K562 (cell line): ENCODE results near the gene LAPTM4A. TPM values are rescaled to one million over a fixed set of nuclear protein-coding genes. Genes with fewer than 3 reads are reported as not detected.

Experiments
- CXXC5 ChIP-seq: fragments of 250-450 bp; sonication (Bioruptor Pico); IDR thresholded peaks from 2 replicates; pipeline ENCODE4 v1.8.0; 2022; ENCODE audit warnings: inconsistent platforms, mild to moderate bottlenecking, moderate library complexity
- DIDO1 ChIP-seq: fragments of 450-650 bp; IDR thresholded peaks from 2 replicates; pipeline ENCODE4 v1.6.1; 2016; ENCODE audit warnings: low read depth, missing biosample characterization, missing genetic modification characterization
- ETV5 ChIP-seq: sonication (generic); formaldehyde crosslinking; IDR thresholded peaks from 2 replicates; pipeline ENCODE4 v1.4.0; 2020; ENCODE audit warnings: low read depth, mild to moderate bottlenecking, missing genetic modification reagents
- KAT2B ChIP-seq: IDR thresholded peaks from one replicate; pipeline ENCODE4 v1.6.1; 2012; ENCODE audit warnings: low read depth, mild to moderate bottlenecking, control low read depth, inconsistent platforms, low read length, moderate library complexity
- MAFF ChIP-seq: IDR thresholded peaks from 2 replicates; pipeline ENCODE4 v1.6.1; 2012; ENCODE audit warnings: low read length, improper control_type of control experiment
- MED1 ChIP-seq: sonication (generic); formaldehyde crosslinking; IDR thresholded peaks from 2 replicates; pipeline ENCODE4 v1.8.1; 2023; ENCODE audit warnings: missing genetic modification reagents, borderline replicate concordance
- NEUROD1 ChIP-seq: fragments of 150-350 bp; IDR thresholded peaks from 2 replicates; pipeline ENCODE4 v1.6.1; 2014; ENCODE audit warnings: borderline replicate concordance, low read length, low read depth; ENCODE audit not compliant: partially characterized antibody
- NFE2L1 ChIP-seq: fragments of 450-650 bp; IDR thresholded peaks from 2 replicates; pipeline ENCODE4 v1.6.1; 2016; ENCODE audit warnings: missing genetic modification characterization, low read depth, mild to moderate bottlenecking, missing compliant biosample characterization, moderate library complexity, borderline replicate concordance
- NFYB ChIP-seq: IDR thresholded peaks from 2 replicates; pipeline ENCODE4 v1.6.1; 2011; ENCODE audit warnings: mild to moderate bottlenecking, moderate library complexity; ENCODE audit not compliant: insufficient read length; ENCODE audit errors: extremely low read depth
- PPARD ChIP-seq: fragments of 250-450 bp; sonication (Bioruptor Pico); IDR thresholded peaks from 2 replicates; pipeline ENCODE4 v1.8.0; 2022; ENCODE audit warnings: inconsistent platforms, mild to moderate bottlenecking, moderate library complexity
- PRMT5 ChIP-seq: sonication (generic); formaldehyde crosslinking; IDR thresholded peaks from 2 replicates; pipeline ENCODE4 v1.5.0; 2020; ENCODE audit warnings: missing genetic modification reagents
- RBM39 ChIP-seq: fragments of 200-400 bp; formaldehyde crosslinking; optimal IDR thresholded peaks from 2 replicates; pipeline ENCODE3; 2018; ENCODE audit warnings: low read depth, low read length
- STAT5A ChIP-seq: IDR thresholded peaks from 2 replicates; pipeline ENCODE4 v1.6.1; 2012; ENCODE audit warnings: low read length, inconsistent platforms, borderline replicate concordance
- TSC22D4 ChIP-seq: fragments of 450-650 bp; IDR thresholded peaks from 2 replicates; pipeline ENCODE4 v1.6.1; 2016; ENCODE audit warnings: missing genetic modification characterization, missing biosample characterization, control low read depth
- ZNF12 ChIP-seq: sonication (generic); formaldehyde crosslinking; IDR thresholded peaks from 2 replicates; pipeline ENCODE4 v1.4.0; 2020; ENCODE audit warnings: mild to moderate bottlenecking, missing genetic modification reagents
- ZNF57 ChIP-seq: fragments of 450-650 bp; formaldehyde crosslinking; IDR thresholded peaks from 2 replicates; pipeline ENCODE4 v1.4.0; 2020; ENCODE audit warnings: mild to moderate bottlenecking, moderate library complexity
- ZNF586 ChIP-seq: fragments of 450-650 bp; formaldehyde crosslinking; conservative IDR thresholded peaks from 2 replicates; pipeline ENCODE4 v1.4.0; 2020; ENCODE audit warnings: mild to moderate bottlenecking, moderate library complexity
- polyA plus RNA-seq, 8 experiments: library from polyadenylated mRNA; depleted of rRNA in 4 of 8; stranded (reverse) in 5 of 8; unstranded in 3 of 8; fragments of >200 nt; fragmentation: Nextera tagmentation in 2 of 8; fragmentation: Illumina TruSeq in 1 of 8; extraction: Ambion mirVana in 2 of 8; extraction: Trizol in 1 of 8; gene quantifications; 2 replicates each; pipeline versions ENCODE4 v1.2.1 to v1.2.3, GENCODE V29; 2011 to 2014; ENCODE audit warnings: inconsistent platforms in 1 of 8, missing spikeins in 1 of 8
- total RNA-seq, 7 experiments: library from RNA; depleted of rRNA in 6 of 7; stranded (reverse); fragments of >200 nt in 6 of 7; fragmentation: Illumina TruSeq in 2 of 7; extraction: Trizol in 2 of 7; gene quantifications; 2 replicates each; pipeline versions ENCODE4 v1.2.1 to v1.2.3, GENCODE V29; 2011 to 2021; ENCODE audit warnings: low replicate concordance in 1 of 7
- TF ChIP-seq, protein P1 (sequence below): fragments of 250-450 bp; sonication (Bioruptor Pico); IDR thresholded peaks from 2 replicates; pipeline ENCODE4 v1.8.0; 2022; ENCODE audit warnings: inconsistent platforms
- TF ChIP-seq, protein P2 (sequence below): sonication (generic); formaldehyde crosslinking; IDR thresholded peaks from 2 replicates; pipeline ENCODE4 v1.8.1; 2022; ENCODE audit warnings: missing genetic modification reagents
- TF ChIP-seq, protein P3 (sequence below): fragments of 450-650 bp; conservative IDR thresholded peaks from 2 replicates; pipeline ENCODE4 v1.6.1; 2016; ENCODE audit warnings: missing genetic modification characterization, low read depth, mild to moderate bottlenecking, control low read depth, missing compliant biosample characterization
- TF ChIP-seq, protein P4 (sequence below), 3 experiments: IDR thresholded peaks in 2 of 3; conservative IDR thresholded peaks in 1 of 3; 2 replicates each; pipeline ENCODE4 v1.5.1; 2011 to 2012; ENCODE audit warnings: low read length in 3 of 3, mild to moderate bottlenecking in 3 of 3, control low read depth in 2 of 3, improper control_type of control experiment in 1 of 3, inconsistent platforms in 1 of 3, low read depth in 1 of 3, mixed read lengths in 1 of 3, moderate library complexity in 1 of 3; ENCODE audit not compliant: insufficient read depth in 2 of 3

LAPTM4A gene
- total and polyA plus RNA-seq, 9 of the 15 experiments (the other 6 are each of a cell fraction or from before 2014, with no cell fraction given): 13.4 to 157 (median 50.1) TPM

DNA sequence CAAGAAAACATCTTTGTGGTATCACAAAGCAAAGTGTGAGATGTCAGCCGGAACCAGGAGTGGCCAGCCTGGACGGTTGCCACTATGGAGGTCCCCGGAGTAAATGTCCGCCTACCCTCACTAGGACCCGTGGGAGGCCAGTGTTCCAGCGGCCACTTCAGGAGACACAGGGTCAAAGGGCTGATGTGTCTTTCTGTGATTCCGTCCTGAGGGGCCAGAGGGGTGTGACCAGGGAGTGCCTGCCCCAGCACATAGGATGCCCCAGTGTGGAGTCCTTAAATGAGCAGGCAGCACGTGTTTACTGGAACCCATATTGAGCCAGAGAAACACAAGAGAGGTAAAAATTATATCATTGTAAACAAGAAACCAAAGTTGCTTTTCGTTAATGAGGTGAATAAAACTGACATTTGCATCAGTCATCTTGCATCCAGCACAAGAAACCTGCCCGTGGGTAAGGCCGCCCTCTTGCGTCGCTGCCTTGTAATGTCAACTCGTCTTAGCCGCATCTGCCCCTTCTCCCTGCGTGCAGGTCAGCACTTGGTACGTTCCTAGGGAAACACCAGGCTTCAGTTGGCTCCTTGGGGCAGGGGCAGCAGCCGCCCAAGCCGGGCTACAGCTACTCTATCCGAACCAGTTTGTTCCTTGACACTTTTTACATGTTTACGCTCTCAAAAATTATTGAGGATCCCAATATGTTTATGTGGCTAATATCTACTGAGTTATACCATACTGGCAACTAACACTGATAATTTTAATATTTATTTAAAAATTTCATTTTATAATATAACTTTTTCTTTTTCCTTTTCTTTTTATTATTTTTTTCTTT is 46.7 kb upstream of the LAPTM4A start (continued):
- TF ChIP-seq NFYB (no peak), PPARD (CRISPR knock-in tag) (no peak), ETV5 (CRISPR knock-in tag) (0 out of 2 replicates have a peak, but pooled peaks have one; percentile 32), PRMT5 (CRISPR knock-in tag) (no peak), CXXC5 (CRISPR knock-in tag) (0 out of 2 replicates have a peak, but pooled peaks have one; percentile 25), NFE2L1 (no peak), ZNF12 (CRISPR knock-in tag) (no peak), DIDO1 (tag) (no peak), TSC22D4 (tag) (no peak), NEUROD1 (peak; percentile 52), STAT5A (no peak), ZNF586 (CRISPR knock-in tag) (no peak), RBM39 (no peak), ZNF57 (CRISPR knock-in tag) (no peak), MAFF (peak; percentile 35; the same call in 1 of the 2 replicates), MED1 (no peak), KAT2B (no peak)
- TF ChIP-seq, protein P1, sequence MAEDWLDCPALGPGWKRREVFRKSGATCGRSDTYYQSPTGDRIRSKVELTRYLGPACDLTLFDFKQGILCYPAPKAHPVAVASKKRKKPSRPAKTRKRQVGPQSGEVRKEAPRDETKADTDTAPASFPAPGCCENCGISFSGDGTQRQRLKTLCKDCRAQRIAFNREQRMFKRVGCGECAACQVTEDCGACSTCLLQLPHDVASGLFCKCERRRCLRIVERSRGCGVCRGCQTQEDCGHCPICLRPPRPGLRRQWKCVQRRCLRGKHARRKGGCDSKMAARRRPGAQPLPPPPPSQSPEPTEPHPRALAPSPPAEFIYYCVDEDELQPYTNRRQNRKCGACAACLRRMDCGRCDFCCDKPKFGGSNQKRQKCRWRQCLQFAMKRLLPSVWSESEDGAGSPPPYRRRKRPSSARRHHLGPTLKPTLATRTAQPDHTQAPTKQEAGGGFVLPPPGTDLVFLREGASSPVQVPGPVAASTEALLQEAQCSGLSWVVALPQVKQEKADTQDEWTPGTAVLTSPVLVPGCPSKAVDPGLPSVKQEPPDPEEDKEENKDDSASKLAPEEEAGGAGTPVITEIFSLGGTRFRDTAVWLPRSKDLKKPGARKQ (CRISPR knock-in tag): no peak
- TF ChIP-seq, protein P2, sequence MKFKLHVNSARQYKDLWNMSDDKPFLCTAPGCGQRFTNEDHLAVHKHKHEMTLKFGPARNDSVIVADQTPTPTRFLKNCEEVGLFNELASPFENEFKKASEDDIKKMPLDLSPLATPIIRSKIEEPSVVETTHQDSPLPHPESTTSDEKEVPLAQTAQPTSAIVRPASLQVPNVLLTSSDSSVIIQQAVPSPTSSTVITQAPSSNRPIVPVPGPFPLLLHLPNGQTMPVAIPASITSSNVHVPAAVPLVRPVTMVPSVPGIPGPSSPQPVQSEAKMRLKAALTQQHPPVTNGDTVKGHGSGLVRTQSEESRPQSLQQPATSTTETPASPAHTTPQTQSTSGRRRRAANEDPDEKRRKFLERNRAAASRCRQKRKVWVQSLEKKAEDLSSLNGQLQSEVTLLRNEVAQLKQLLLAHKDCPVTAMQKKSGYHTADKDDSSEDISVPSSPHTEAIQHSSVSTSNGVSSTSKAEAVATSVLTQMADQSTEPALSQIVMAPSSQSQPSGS (CRISPR knock-in tag): no peak
- TF ChIP-seq, protein P3, sequence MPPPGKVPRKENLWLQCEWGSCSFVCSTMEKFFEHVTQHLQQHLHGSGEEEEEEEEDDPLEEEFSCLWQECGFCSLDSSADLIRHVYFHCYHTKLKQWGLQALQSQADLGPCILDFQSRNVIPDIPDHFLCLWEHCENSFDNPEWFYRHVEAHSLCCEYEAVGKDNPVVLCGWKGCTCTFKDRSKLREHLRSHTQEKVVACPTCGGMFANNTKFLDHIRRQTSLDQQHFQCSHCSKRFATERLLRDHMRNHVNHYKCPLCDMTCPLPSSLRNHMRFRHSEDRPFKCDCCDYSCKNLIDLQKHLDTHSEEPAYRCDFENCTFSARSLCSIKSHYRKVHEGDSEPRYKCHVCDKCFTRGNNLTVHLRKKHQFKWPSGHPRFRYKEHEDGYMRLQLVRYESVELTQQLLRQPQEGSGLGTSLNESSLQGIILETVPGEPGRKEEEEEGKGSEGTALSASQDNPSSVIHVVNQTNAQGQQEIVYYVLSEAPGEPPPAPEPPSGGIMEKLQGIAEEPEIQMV (tag): no peak
- TF ChIP-seq, protein P4, sequence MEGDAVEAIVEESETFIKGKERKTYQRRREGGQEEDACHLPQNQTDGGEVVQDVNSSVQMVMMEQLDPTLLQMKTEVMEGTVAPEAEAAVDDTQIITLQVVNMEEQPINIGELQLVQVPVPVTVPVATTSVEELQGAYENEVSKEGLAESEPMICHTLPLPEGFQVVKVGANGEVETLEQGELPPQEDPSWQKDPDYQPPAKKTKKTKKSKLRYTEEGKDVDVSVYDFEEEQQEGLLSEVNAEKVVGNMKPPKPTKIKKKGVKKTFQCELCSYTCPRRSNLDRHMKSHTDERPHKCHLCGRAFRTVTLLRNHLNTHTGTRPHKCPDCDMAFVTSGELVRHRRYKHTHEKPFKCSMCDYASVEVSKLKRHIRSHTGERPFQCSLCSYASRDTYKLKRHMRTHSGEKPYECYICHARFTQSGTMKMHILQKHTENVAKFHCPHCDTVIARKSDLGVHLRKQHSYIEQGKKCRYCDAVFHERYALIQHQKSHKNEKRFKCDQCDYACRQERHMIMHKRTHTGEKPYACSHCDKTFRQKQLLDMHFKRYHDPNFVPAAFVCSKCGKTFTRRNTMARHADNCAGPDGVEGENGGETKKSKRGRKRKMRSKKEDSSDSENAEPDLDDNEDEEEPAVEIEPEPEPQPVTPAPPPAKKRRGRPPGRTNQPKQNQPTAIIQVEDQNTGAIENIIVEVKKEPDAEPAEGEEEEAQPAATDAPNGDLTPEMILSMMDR (IDR thresholded peaks at IDR 0.05 in 2 of 3, conservative IDR thresholded peaks at IDR 0.05 in 1 of 3; ENCODE audit: insufficient read depth in 2 of 3, low read depth in 1 of 3, low read length in 3 of 3): peak; percentile 95 to 98 (median 96)
